KMS-11 (cell line): ENCODE measurements around the gene ARHGEF39.

Experiments
- H2AFZ ChIP-seq: fragments of 200-600 bp; sonication (generic); 2 replicates; pipeline ENCODE4 v1.6.1; 2016; ENCODE audit warnings: antibody characterized with exemption, mixed run types, low read depth
- H3K27ac ChIP-seq: fragments of 200-600 bp; sonication (generic); 2 replicates; pipeline ENCODE4 v1.6.1; 2016; ENCODE audit warnings: mild to moderate bottlenecking, mixed run types
- H3K27me3 ChIP-seq: fragments of 200-600 bp; sonication (generic); 2 replicates; pipeline ENCODE4 v1.6.1; 2017; ENCODE audit warnings: mild to moderate bottlenecking, low read depth, mixed run types, moderate library complexity; ENCODE audit not compliant: insufficient read depth
- H3K36me3 ChIP-seq: fragments of 200-600 bp; sonication (generic); 2 replicates; pipeline ENCODE4 v1.6.1; 2017; ENCODE audit warnings: mild to moderate bottlenecking, mixed run types; ENCODE audit not compliant: insufficient read depth
- H3K4me1 ChIP-seq: fragments of 200-600 bp; sonication (generic); 2 replicates; pipeline ENCODE4 v1.6.1; 2016; ENCODE audit warnings: mild to moderate bottlenecking, low read depth, mixed run types; ENCODE audit not compliant: poor library complexity, severe bottlenecking
- H3K4me2 ChIP-seq: fragments of 200-600 bp; sonication (generic); 2 replicates; pipeline ENCODE4 v1.7.0; 2016; ENCODE audit warnings: mild to moderate bottlenecking, mixed run types
- H3K4me3 ChIP-seq: fragments of 200-600 bp; sonication (generic); IDR thresholded peaks from 2 replicates; pipeline ENCODE4 v1.6.1; 2017; ENCODE audit warnings: low read depth, low read length, mixed read lengths; ENCODE audit not compliant: insufficient read depth
- H3K79me2 ChIP-seq: fragments of 200-600 bp; sonication (generic); 2 replicates; pipeline ENCODE4 v1.6.1; 2016; ENCODE audit warnings: low read depth, mixed run types; ENCODE audit not compliant: insufficient read depth
- H3K9ac ChIP-seq: fragments of 200-600 bp; sonication (generic); 2 replicates; pipeline ENCODE4 v1.6.1; 2016; ENCODE audit warnings: mild to moderate bottlenecking, mixed run types
- H4K20me1 ChIP-seq: fragments of 200-600 bp; sonication (generic); 2 replicates; pipeline ENCODE4 v1.6.1; 2016; ENCODE audit warnings: mild to moderate bottlenecking, mixed run types; ENCODE audit not compliant: insufficient read depth
- TF ChIP-seq, protein P1 (sequence below): fragments of 200-600 bp; sonication (generic); conservative IDR thresholded peaks from 2 replicates; pipeline ENCODE4 v1.6.1; 2017; ENCODE audit warnings: low read depth, mild to moderate bottlenecking, antibody characterized with exemption, low read length, moderate library complexity, mixed read lengths

The ARHGEF39 gene

DNA sequence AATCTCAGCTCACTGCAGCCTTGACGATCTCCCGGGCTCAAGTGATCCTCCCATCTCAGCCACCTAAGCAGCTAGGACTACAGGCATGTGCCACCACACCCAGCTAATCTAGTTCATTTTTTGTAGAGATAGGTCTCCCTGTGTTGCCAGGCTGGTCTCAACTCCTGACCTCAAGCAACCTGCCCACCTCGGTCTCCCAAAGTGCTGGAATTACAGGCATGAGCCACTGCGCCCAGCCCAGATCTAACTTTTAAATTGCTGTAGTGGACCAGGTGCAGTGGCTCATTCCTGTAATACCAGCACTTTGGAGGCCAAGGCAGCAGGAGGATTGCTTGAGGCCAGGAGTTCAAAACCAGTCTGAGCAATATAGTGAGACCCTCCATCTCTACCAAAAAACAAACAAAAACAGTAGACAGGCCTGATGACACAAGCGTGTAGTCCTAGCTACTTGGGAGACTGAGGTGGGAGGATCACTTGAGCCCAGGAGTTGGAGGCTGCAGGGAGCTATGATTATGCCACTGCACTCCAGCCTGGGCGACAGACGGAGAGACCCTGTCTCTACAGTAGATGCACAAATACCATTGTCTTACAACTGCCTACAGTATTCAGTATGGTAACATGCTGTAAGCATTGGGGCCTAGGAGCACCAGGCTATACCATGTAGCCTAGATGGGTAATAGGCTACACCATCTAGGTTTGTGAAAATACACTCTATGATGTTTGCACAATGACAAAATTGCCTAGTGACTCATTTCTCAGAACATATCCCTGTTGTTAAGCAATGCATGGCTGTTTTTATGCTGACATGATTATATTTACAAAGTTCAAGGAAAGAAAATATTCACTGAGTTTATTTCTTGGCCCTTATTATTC is 12.8 kb downstream of the ARHGEF39 start:
- Histone ChIP-seq H4K20me1 (no peaks in the 10 kb centered on the region), H2AFZ (no peak overlapping the region), H3K27ac (no peak overlapping the region), H3K79me2 (no peaks in the 10 kb centered on the region), H3K36me3 (no peaks in the 10 kb centered on the region), H3K4me2 (no peak overlapping the region), H3K9ac (no peak overlapping the region), H3K27me3 (no peaks in the 10 kb centered on the region), H3K4me1 (peaks cover 9% of the 10 kb centered on the region), H3K4me3 (no peak overlapping the region)
- TF ChIP-seq, protein P1, sequence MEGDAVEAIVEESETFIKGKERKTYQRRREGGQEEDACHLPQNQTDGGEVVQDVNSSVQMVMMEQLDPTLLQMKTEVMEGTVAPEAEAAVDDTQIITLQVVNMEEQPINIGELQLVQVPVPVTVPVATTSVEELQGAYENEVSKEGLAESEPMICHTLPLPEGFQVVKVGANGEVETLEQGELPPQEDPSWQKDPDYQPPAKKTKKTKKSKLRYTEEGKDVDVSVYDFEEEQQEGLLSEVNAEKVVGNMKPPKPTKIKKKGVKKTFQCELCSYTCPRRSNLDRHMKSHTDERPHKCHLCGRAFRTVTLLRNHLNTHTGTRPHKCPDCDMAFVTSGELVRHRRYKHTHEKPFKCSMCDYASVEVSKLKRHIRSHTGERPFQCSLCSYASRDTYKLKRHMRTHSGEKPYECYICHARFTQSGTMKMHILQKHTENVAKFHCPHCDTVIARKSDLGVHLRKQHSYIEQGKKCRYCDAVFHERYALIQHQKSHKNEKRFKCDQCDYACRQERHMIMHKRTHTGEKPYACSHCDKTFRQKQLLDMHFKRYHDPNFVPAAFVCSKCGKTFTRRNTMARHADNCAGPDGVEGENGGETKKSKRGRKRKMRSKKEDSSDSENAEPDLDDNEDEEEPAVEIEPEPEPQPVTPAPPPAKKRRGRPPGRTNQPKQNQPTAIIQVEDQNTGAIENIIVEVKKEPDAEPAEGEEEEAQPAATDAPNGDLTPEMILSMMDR, result no peak

DNA sequence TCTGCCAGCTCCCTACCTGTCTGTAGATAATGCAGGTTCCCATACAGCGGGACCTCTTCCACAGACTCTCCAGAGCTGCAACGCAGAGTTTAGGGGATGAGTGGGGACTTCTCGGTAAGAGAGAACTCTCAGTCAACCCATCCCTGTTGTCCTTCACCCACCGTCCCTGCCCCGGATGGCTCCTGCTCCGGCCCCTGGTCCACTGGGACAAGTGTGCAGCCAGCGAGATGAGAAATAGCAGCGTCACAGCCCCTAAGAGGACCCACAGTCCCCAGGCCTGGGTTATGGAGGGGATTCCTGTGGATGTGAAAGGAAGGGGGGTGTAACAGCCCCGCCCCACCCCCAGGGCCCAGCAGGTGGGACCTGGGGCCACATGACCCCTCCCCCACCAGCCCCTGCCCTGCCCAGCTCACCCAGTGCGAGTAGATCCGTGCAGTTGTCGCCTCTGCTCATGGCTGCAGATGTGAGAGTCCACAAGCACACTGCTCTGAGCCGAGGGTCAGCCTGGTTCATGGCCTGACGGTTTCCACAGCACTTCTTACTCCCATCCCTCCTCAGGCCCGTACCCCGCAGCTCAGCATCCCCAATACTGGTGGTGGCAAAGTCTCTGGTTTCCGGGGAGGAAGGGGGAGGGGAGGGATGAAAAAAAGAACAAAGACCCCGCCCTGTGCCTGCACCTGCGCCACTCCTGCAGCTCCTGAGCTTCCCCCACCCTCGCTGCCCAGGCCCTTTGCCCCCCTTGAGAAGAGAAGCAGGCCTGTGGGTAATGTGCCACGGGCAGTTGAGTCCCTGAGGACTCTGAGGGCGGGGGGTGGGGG is 14.4 kb downstream of the ARHGEF39 start, which contains the start of gene SIT1:
SIT1 (minus strand) TSS at position 591 of the 818 bp plus-strand sequence; CDS start at position 513, 78 bp downstream.
- Histone ChIP-seq H4K20me1 (no peaks in the 10 kb centered on the region), H3K27ac (no peak within 1 kb of the TSS)

DNA sequence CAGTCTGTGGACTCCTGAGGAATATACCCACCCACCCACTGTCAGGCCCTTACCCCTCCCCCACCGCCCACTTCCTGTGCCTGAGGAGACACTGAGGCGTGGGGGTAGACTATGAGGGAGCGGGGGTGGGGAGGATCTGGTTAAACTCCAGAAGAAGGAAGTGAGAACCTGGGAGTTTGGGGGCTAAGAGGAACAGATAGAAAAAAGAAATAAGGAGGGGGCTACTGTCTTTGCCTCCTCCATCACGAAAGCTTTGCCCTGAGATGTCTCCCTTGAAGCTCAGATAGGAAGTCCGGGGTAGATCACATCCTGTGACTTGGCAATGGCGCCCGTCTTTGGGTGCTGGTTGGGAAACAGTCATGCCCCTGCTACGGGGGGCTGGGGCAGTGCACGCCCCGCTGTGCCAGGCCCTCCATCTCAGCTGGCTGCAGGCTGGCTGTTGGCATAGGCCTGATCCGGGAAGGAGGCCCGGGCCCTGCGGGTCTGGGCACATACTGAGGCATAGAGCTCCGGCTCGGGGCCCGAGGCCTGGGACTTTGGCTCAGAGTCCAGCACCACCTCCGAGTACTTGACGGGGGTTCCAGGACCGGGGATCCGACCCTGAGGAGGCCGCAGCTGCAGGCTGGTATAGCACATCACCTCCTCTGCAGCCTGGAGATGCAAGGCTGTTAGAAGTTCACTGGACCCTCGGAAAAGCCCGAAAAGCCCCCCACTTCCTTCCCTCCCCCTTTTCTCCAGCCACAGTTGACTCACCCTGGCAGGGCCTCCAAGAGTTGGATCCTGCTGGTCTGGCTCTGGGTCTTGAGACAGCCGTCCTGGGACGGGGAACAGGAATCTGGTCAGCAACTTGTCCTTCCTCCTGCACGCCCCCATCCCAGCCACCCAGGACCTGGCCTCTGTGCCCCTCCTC is 15.3 kb downstream of the ARHGEF39 start:
- H4K20me1 ChIP-seq, result no peaks in the 10 kb centered on the region
- H3K79me2 ChIP-seq, result no peaks in the 10 kb centered on the region
- peaks cover 17% of the 10 kb centered on the region for H3K4me1 ChIP-seq
- H3K4me3 ChIP-seq, result no peak overlapping the region
- TF ChIP-seq, protein P1, result no peak
- H3K9ac ChIP-seq, result no peak overlapping the region
- no peak overlapping the region for H3K27ac ChIP-seq
- H2AFZ ChIP-seq, result no peak overlapping the region
- no peaks in the 10 kb centered on the region for H3K27me3 ChIP-seq
- H3K4me2 ChIP-seq, result no peak overlapping the region
- H3K36me3 ChIP-seq, result no peaks in the 10 kb centered on the region

More for the DNA sequence above, 14.4 kb downstream of the ARHGEF39 start, which contains the start of gene SIT1:
- Histone ChIP-seq H3K79me2 (no peaks in the 10 kb centered on the region), H3K9ac (no peak within 1 kb of the TSS), H3K4me2 (no peak within 1 kb of the TSS), H3K4me1 (peaks cover 16% of the 10 kb centered on the region), H3K36me3 (no peaks in the 10 kb centered on the region), H2AFZ (no peak within 1 kb of the TSS), H3K27me3 (no peaks in the 10 kb centered on the region), H3K4me3 (no peak within 1 kb of the TSS)
- TF ChIP-seq, protein P1, result no peak
